RWPE1 (cell line): ENCODE results near the gene EGFR.

Experiments
- CTCF ChIA-PET: fragments of 350-600 bp; sonication (Branson Sonifier 250); formaldehyde crosslinking; extraction: SDS; loops from one replicate; lab custom pipeline; 2021; lab: Yijun Ruan, JAX
- POLR2A ChIA-PET: fragments of 400-600 bp; formaldehyde crosslinking; extraction: SDS; loops from one replicate; lab custom pipeline; 2020; ENCODE audit warnings: antibody characterized with exemption; ENCODE audit not compliant: low non-redundant PET; lab: Yijun Ruan, JAX
- DNase-seq: peaks from one replicate; pipeline ENCODE4 v3.0.0; 2012; ENCODE audit warnings: low spot score
- H3K27ac ChIP-seq: fragments of 450-650 bp; 2 replicates; pipeline ENCODE4 v1.5.1; 2017
- TF ChIP-seq, protein P1 (sequence below): fragments of 450-650 bp; conservative IDR thresholded peaks from 2 replicates; pipeline ENCODE4 v1.5.1; 2017; ENCODE audit warnings: low read depth, mild to moderate bottlenecking

EGFR gene

GRCh38 chr7:55118426-55118825, 99.6 kb downstream of the EGFR start:
- ChIA-PET CTCF (interaction anchor here (0.6 to 0.8 kb wide), 2 partner anchors 121 to 409 kb away, joined by 3 read pairs; no protein-coding TSS in a partner anchor), POLR2A (no interaction called here)
- DNase-seq: no peak
- H3K27ac ChIP-seq: peak overlapping the region; percentile 65
- TF ChIP-seq, protein P1, sequence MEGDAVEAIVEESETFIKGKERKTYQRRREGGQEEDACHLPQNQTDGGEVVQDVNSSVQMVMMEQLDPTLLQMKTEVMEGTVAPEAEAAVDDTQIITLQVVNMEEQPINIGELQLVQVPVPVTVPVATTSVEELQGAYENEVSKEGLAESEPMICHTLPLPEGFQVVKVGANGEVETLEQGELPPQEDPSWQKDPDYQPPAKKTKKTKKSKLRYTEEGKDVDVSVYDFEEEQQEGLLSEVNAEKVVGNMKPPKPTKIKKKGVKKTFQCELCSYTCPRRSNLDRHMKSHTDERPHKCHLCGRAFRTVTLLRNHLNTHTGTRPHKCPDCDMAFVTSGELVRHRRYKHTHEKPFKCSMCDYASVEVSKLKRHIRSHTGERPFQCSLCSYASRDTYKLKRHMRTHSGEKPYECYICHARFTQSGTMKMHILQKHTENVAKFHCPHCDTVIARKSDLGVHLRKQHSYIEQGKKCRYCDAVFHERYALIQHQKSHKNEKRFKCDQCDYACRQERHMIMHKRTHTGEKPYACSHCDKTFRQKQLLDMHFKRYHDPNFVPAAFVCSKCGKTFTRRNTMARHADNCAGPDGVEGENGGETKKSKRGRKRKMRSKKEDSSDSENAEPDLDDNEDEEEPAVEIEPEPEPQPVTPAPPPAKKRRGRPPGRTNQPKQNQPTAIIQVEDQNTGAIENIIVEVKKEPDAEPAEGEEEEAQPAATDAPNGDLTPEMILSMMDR: no peak

- DNase-seq: no peak
- ChIA-PET POLR2A (no interaction called here), CTCF (interaction anchor here (0.6 kb wide), 1 partner anchor 77 kb away, joined by 3 read pairs; no protein-coding TSS in a partner anchor)
- H3K27ac ChIP-seq: peak overlapping the region; percentile 75
- TF ChIP-seq, protein P1: no peak
These were observed 100.8 kb downstream of the EGFR start for GRCh38 chr7:55119571-55119970.

DNA sequence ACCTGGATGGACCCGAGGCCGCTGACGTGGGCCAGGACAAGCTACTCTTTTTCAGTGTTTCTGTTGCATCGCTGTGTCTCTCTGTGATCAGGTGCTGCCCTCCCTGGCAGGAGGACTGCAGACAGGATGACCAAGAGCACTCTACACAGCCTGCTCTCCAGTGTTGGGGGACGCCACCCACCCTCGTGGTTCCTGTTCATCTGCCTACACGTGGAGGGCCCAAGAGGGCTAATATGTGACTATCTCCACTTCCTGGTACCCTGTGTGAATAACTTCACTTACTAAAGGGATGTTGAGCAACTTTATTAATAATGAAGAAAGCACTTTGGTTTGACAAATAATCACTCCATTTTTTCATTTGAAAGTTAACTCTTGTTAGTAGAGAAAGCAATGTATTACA, 101.3 kb downstream of the EGFR start:
- TF ChIP-seq, protein P1: no peak
- ChIA-PET POLR2A (no interaction called here), CTCF (interaction anchor here (0.6 kb wide), 1 partner anchor 78 kb away, joined by 3 read pairs; no protein-coding TSS in a partner anchor)
- DNase-seq: no peak
- peak overlapping the region; percentile 75 for H3K27ac ChIP-seq

DNA sequence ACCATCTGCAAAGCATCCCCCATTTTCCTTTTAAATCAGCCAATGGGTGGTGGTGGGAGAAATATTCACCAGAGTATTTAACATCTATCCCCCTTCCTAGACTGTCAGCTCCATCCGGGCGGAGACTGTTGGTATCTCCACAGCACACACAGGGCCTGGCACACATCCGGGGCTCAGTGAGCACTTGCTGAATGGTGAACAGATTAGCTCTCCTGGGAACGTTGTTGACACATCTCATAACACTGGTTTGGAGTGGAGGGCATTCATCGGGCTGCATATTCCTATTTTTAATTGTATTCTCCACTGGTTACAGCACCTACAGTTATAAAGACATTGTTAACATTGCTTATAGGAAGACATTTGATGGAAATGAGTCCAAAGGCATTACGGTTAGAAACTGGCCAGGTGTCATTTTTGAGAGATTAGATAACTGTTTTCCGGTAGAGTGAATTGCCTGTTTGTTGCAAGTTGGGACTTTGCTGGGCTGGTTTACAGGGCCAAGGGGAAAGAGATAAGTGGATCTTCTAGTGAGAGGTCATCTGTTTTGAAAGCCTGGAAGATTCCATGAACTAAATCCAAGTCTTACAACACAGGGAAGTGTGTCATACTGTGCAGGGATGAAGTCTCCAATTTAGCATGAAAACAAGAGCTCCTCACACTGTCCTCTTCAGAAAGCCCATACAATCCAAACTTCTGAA, 101.8 kb downstream of the EGFR start:
- ChIA-PET POLR2A (no interaction called here), CTCF (interaction anchor here (1.0 to 1.7 kb wide), 2 partner anchors 12 to 347 kb away, joined by 3 read pairs; no protein-coding TSS in a partner anchor)
- TF ChIP-seq, protein P1: no peak
- peak; percentile 54 for DNase-seq
- H3K27ac ChIP-seq: peak overlapping the region; percentile 75

DNA sequence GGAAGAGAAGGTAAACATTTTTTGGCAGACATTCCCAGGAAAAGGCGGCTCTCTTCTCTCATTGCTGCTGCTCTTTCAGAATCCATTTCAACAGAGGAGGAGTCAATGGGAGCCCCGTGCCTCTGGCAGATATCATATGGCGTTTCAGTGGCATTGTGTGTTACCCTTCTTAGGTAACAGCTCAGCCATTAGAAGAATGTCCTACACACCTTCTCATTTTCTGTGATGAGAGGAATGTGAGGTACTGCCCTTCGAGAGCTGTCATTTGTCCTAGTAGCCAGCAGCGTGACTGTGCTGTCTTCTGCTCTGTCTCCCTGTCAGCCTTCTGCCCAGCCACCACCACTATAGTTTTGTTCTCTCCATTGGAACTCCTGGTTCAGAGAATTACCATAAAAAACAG, 102.4 kb downstream of the EGFR start:
- CTCF ChIA-PET: interaction anchor here (1.0 to 1.7 kb wide), 2 partner anchors 12 to 348 kb away, joined by 3 read pairs; no protein-coding TSS in a partner anchor
- no peak for DNase-seq
- H3K27ac ChIP-seq: no peak overlapping the region
- TF ChIP-seq, protein P1: no peak
- POLR2A ChIA-PET: no interaction called here

- no peak for DNase-seq
- POLR2A ChIA-PET: no interaction called here
- TF ChIP-seq, protein P1: no peak
- peak overlapping the region; percentile 44 for H3K27ac ChIP-seq
- CTCF ChIA-PET: interaction anchor here (1.7 kb wide), 1 partner anchor 11 kb away, joined by 3 read pairs; no protein-coding TSS in a partner anchor
These were observed 103.4 kb downstream of the EGFR start for GRCh38 chr7:55122263-55122662.
